HG03064 (cell line): ENCODE data around the gene WIPF3.

Experiments used
- ATAC-seq: cut with Tn5 transposase; IDR thresholded peaks from one replicate; pipeline ENCODE4 v1.9.1; 2021; ENCODE audit warnings: low read depth; ENCODE audit not compliant: unreplicated experiment

Gene WIPF3

GRCh38 chr7:29898301-29898700 is 92.0 kb downstream of the WIPF3 start:
- no peak for ATAC-seq

DNA sequence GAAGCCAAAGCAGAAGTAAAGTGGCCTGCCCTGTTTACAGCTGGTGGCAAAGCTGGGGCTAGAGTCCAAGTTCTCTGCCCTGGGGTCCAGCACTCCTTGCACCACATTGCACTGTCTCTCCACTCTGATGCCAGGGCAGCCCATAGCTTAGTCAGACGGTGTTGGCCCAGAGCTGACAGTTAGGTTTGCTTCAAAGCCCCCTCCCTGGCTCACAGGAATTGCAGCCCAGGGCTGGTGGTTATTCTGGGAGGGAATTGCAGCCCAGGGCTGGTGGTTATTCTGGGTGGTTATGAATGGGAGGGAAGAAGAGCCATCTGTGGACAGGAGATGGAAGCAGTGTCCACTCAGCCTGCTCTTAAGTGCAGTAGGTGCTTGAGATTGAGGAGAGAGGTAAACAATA is 94.4 kb downstream of the WIPF3 start:
- no peak for ATAC-seq

- ATAC-seq = no peak
These were observed 100.1 kb downstream of the WIPF3 start for GRCh38 chr7:29906200-29907022.

DNA sequence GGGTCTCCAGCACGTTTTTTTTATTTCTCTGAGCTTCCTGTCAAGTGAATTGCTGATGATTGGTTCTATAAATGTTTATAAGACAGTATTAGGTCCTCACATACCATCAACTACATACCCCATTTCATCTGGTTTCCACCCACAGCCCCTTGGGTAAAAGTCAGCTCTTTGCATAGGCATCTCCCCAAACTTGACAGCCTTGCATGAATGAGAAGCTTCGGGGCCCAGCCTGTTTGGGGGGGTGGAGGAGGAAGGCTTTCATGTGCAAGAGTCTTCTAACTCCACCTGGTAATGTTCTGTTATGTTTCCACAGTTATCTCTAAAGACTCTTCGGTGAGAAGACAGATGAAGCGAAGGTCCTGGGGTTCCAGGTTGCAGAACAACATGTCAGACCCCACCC is 107.9 kb downstream of the WIPF3 start:
- no peak for ATAC-seq

GRCh38 chr7:29915481-29916215 is 109.3 kb downstream of the WIPF3 start:
- no peak for ATAC-seq

DNA sequence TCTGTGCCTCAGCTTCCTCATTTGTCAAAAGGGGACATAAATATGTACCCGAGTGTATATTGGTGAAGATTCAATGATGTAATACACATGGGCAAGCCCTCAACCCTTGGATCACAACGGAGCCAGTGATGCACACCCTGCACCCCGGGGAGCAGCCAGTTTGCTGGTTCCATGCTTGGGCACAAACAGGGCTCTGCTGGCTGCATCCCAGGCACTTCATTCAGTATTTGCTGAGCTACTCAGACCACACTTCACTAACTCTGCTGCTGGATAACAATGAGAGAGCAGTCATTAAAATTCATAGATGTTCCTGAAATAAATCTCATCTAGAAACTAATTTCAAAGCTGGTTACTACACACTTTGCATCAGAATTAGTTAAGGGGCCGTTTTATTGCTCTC is 111.3 kb downstream of the WIPF3 start:
- ATAC-seq = no peak

GRCh38 chr7:29918850-29919249 is 112.5 kb downstream of the WIPF3 start:
- ATAC-seq = no peak

GRCh38 chr7:29919790-29920189 is 113.5 kb downstream of the WIPF3 start:
- ATAC-seq = no peak

DNA sequence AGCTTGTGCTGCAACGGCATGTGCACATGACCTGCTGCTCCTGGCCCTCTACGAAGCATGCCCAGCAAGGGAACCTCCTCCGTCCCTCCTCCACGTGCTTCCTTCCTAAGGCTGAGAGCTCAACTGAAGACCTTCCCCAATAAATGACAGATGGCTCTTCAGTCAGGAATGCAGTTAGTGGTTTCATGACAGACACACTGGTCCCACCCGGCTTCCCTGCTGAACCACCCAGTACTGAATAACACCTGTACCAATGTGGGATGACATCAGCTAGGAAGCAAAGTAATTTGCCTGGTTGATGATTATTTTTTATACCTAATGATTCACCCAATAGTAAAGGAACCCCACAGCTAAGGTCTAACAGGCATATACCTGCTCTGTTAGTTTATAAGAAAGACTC is 114.2 kb downstream of the WIPF3 start:
- no peak for ATAC-seq

DNA sequence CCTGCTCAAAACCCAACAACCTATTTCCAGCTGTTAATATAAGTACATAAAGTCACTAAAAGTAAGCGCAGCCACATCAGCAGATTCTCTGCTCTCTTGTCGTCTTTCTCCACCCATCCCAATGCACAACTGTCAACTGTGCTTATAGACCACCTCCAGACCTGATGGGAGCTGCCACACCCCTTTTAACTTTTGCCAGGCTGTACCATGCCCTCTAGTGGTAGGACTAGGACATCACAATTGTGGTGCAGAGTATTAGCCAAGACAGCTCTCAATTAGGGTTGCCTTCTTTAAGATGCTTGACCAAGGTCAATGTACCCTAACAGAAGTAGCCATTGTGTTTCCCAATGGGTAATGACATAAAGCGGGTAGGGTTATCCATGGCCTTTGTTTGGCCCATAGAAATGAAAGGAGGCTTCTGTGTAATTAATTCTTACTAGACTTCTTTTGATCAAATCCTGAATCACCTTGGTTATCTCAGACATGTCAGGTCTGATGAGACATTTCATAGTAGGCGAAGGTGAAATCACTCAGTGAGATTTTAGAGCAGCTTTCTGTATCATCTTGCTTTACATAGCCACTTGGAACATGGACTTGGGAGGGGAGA is 115.2 kb downstream of the WIPF3 start:
- peak; percentile 79 for ATAC-seq

- no peak for ATAC-seq
These were observed 116.8 kb downstream of the WIPF3 start for GRCh38 chr7:29922921-29923700.

GRCh38 chr7:29924006-29924405 is 117.7 kb downstream of the WIPF3 start:
- ATAC-seq = no peak

DNA sequence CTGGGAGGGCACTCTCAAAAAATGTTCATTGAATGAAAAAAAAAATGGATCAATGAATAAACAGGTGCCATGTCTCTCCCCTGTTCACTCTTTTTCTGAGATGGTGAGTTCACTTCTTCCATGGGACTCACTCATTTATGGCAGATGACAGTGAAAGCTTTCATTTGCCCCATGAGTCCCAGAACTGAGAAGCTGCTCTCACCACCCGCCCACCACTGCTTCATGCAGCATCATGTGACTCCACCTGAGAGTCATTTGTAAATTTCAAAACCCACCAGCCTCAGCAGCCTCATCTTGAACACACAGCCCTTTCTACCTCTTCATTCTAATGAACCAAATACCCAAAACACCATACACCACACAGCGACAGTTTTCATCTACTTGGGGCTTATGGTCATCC is 118.4 kb downstream of the WIPF3 start:
- ATAC-seq = no peak

- ATAC-seq = no peak
These were observed 119.9 kb downstream of the WIPF3 start for GRCh38 chr7:29926216-29926615.

GRCh38 chr7:29926741-29927140 is 120.4 kb downstream of the WIPF3 start:
- ATAC-seq = no peak

- ATAC-seq = no peak
These were observed 122.9 kb downstream of the WIPF3 start for GRCh38 chr7:29929018-29929807.

- no peak for ATAC-seq
These were observed 128.8 kb downstream of the WIPF3 start for GRCh38 chr7:29935111-29935510.

DNA sequence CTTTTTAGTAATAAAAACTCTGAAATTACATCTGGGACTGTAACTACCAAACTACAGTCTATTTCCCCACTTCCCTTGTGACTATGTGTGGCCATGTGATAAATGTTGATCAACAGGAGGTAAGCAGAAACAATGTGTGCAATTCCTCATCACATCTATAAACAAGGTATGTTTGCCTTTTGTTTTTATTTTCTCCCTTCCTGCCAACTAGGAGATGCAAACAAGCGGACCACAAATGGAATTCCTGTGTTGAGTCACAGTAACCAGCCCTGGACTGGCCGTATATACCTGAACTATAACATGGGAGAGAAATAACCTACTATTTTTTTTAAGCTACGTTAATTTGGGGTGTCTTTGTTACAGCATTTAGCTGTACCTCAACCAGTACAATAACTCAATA is 130.8 kb downstream of the WIPF3 start:
- no peak for ATAC-seq

GRCh38 chr7:29940199-29940598 is 133.9 kb downstream of the WIPF3 start:
- no peak for ATAC-seq

DNA sequence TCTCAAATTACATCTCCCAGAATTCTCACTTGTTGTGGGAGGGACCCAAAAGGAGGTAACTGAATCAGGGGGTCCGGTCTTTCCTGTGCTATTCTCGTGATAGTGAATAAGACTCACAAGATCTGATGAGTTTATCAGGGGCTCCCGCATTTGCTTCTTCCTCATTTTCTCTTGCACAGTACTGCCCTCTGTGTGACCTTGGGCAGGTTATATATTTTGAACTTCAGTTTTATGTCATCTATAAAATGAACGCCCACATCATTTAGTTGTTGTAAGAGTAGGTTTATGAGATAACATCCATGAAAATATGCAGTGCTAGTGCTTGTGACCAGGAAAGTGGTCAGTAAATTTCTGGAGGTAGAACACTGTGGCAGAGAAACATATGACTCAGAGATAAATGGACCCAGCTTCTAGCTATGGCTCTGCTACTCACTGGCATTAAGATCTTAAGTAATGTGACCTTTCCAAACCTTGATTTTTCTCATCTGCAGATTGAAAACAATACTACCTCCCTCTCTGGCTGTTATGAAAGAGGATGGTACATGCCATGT is 139.0 kb downstream of the WIPF3 start:
- ATAC-seq = no peak
